Mucosa of stomach (tissue), 1 donor: ENCODE results near the gene DNAJA3.

ENCODE experiments used
- H3K27me3 ChIP-seq: one replicate; pipeline ENCODE4 v1.7.0; 2013; ENCODE audit warnings: mild to moderate bottlenecking, low read length; ENCODE audit not compliant: control insufficient read depth, insufficient read depth
- H3K36me3 ChIP-seq: one replicate; pipeline ENCODE4 v1.7.0; 2013; ENCODE audit warnings: low read length; ENCODE audit not compliant: control insufficient read depth, insufficient read depth
- H3K4me1 ChIP-seq: one replicate; pipeline ENCODE4 v1.7.0; 2013; ENCODE audit warnings: mild to moderate bottlenecking, low read length; ENCODE audit not compliant: control insufficient read depth, insufficient read depth
- H3K4me3 ChIP-seq: one replicate; pipeline ENCODE4 v1.7.0; 2013; ENCODE audit warnings: low read length
- H3K9ac ChIP-seq: one replicate; pipeline ENCODE4 v1.7.0; 2013; ENCODE audit warnings: mild to moderate bottlenecking, low read length, moderate library complexity
- H3K9me3 ChIP-seq: one replicate; pipeline ENCODE4 v1.7.0; 2013; ENCODE audit warnings: mild to moderate bottlenecking, low read length, moderate library complexity; ENCODE audit not compliant: control insufficient read depth
- donor health status: Pancreatic carcinoma.

DNAJA3 gene

GRCh38 chr16:4414187-4414917, 11.3 kb upstream of the DNAJA3 start:
- H3K4me1 ChIP-seq = peaks cover 31% of the 10 kb centered on the region
- no peak overlapping the region for H3K4me3 ChIP-seq
- no peaks in the 10 kb centered on the region for H3K9me3 ChIP-seq
- H3K27me3 ChIP-seq = no peaks in the 10 kb centered on the region
- peaks cover 12% of the 10 kb centered on the region for H3K36me3 ChIP-seq
- no peak overlapping the region for H3K9ac ChIP-seq

- Histone ChIP-seq H3K4me1 (peaks cover 23% of the 10 kb centered on the region), H3K27me3 (no peaks in the 10 kb centered on the region), H3K36me3 (peaks cover 12% of the 10 kb centered on the region), H3K4me3 (peak overlapping the region; percentile 48), H3K9me3 (no peaks in the 10 kb centered on the region), H3K9ac (peak overlapping the region; percentile 60)
Measured at GRCh38 chr16:4415538-4416199, 10.0 kb upstream of the DNAJA3 start.

GRCh38 chr16:4416200-4417032, 9.3 kb upstream of the DNAJA3 start, which contains the start of gene CORO7:
Gene CORO7, minus strand, starts transcription at chr16:4416596. Its CDS starts 78 bp downstream, at chr16:4416518.
- Histone ChIP-seq H3K36me3 (peaks cover 12% of the 10 kb centered on the region), H3K9ac (peak within 1 kb of the TSS; percentile 60), H3K9me3 (no peaks in the 10 kb centered on the region), H3K4me3 (peak within 1 kb of the TSS; percentile 48), H3K27me3 (no peaks in the 10 kb centered on the region), H3K4me1 (peaks cover 18% of the 10 kb centered on the region)

GRCh38 chr16:4419402-4419959, 6.2 kb upstream of the DNAJA3 start:
- Histone ChIP-seq H3K4me3 (no peak overlapping the region), H3K9ac (no peak overlapping the region), H3K4me1 (peaks cover 16% of the 10 kb centered on the region), H3K27me3 (no peaks in the 10 kb centered on the region), H3K36me3 (no peaks in the 10 kb centered on the region), H3K9me3 (no peaks in the 10 kb centered on the region)

- Histone ChIP-seq H3K4me1 (peaks cover 5% of the 10 kb centered on the region), H3K27me3 (no peaks in the 10 kb centered on the region), H3K9me3 (no peaks in the 10 kb centered on the region), H3K4me3 (no peak overlapping the region), H3K9ac (no peak overlapping the region), H3K36me3 (no peaks in the 10 kb centered on the region)
Measured at GRCh38 chr16:4420505-4421105, 5.1 kb upstream of the DNAJA3 start.

- H3K9me3 ChIP-seq = no peaks in the 10 kb centered on the region
- H3K9ac ChIP-seq = peak overlapping the region; percentile 94
Measured at GRCh38 chr16:4426021-4426684, 485 bp downstream of the DNAJA3 start.

GRCh38 chr16:4426722-4427372, 1.2 kb downstream of the DNAJA3 start:
- Histone ChIP-seq H3K27me3 (no peaks in the 10 kb centered on the region), H3K4me1 (peaks cover 11% of the 10 kb centered on the region), H3K36me3 (no peaks in the 10 kb centered on the region), H3K4me3 (peak overlapping the region; percentile 90), H3K9me3 (no peaks in the 10 kb centered on the region), H3K9ac (peak overlapping the region; percentile 94)

More at GRCh38 chr16:4426021-4426684, 485 bp downstream of the DNAJA3 start:
- H3K27me3 ChIP-seq = no peaks in the 10 kb centered on the region
- no peaks in the 10 kb centered on the region for H3K36me3 ChIP-seq
- H3K4me1 ChIP-seq = peaks cover 11% of the 10 kb centered on the region
- H3K4me3 ChIP-seq = peak overlapping the region; percentile 90

- H3K27me3 ChIP-seq = no peaks in the 10 kb centered on the region
- no peak overlapping the region for H3K4me3 ChIP-seq
- peaks cover 11% of the 10 kb centered on the region for H3K4me1 ChIP-seq
- no peaks in the 10 kb centered on the region for H3K36me3 ChIP-seq
- H3K9ac ChIP-seq = no peak overlapping the region
- H3K9me3 ChIP-seq = no peaks in the 10 kb centered on the region
Measured at GRCh38 chr16:4428500-4428899, 2.8 kb downstream of the DNAJA3 start.

GRCh38 chr16:4431023-4431422, 5.4 kb downstream of the DNAJA3 start:
- no peak overlapping the region for H3K4me3 ChIP-seq
- no peaks in the 10 kb centered on the region for H3K27me3 ChIP-seq
- no peaks in the 10 kb centered on the region for H3K36me3 ChIP-seq
- H3K4me1 ChIP-seq = peaks cover 11% of the 10 kb centered on the region
- no peak overlapping the region for H3K9ac ChIP-seq
- no peaks in the 10 kb centered on the region for H3K9me3 ChIP-seq

- H3K27me3 ChIP-seq = no peaks in the 10 kb centered on the region
- H3K4me3 ChIP-seq = no peak overlapping the region
- no peaks in the 10 kb centered on the region for H3K4me1 ChIP-seq
- H3K36me3 ChIP-seq = no peaks in the 10 kb centered on the region
- H3K9ac ChIP-seq = no peak overlapping the region
- no peaks in the 10 kb centered on the region for H3K9me3 ChIP-seq
Measured at GRCh38 chr16:4433228-4433627, 7.6 kb downstream of the DNAJA3 start.
